IMR-90 (cell line): ENCODE results near the gene ABI3BP. TPM values are rescaled to one million over a fixed set of nuclear protein-coding genes. Genes with fewer than 3 reads are reported as not detected.

Experiments used
- ATAC-seq: fragments of 200-7000 bp; cut with Tn5 transposase; 2 replicates; pipeline ENCODE4 v1.9.1; 2020; ENCODE audit warnings: low read depth, mild to moderate bottlenecking, moderate library complexity
- BruUV-seq: library from RNA; stranded (reverse); fragments of 400-500 nt; replicated peaks from 2 replicates; lab custom pipeline; 2021; lab: Mats Ljungman, UMichigan
- CTCF ChIA-PET: fragments of 300-600 bp; formaldehyde crosslinking; extraction: SDS; loops from one replicate; lab custom pipeline; 2021; ENCODE audit warnings: antibody characterized with exemption; lab: Yijun Ruan, JAX
- POLR2A ChIA-PET: fragments of 300-600 bp; sonication (Branson Sonifier 250); formaldehyde crosslinking; loops from one replicate; lab custom pipeline; 2022; ENCODE audit warnings: antibody characterized with exemption; ENCODE audit not compliant: unreplicated experiment; lab: Charles Lee
- DNase-seq: peaks from one replicate; pipeline ENCODE4 v3.0.0; 2013
- H2AFZ ChIP-seq: replicated peaks from 2 replicates; pipeline ENCODE3; 2013; ENCODE audit warnings: low read length, mild to moderate bottlenecking; ENCODE audit not compliant: poor library complexity
- H2AK5ac ChIP-seq: 2 replicates; pipeline ENCODE4 v1.6.1; 2013; ENCODE audit warnings: low read depth, low read length, inconsistent platforms
- H2AK9ac ChIP-seq: replicated peaks from 2 replicates; pipeline ENCODE3; 2013; ENCODE audit warnings: mild to moderate bottlenecking, low read depth, low read length, moderate library complexity; ENCODE audit not compliant: poor library complexity
- H2BK120ac ChIP-seq: 2 replicates; pipeline ENCODE4 v1.6.1; 2013; ENCODE audit warnings: low read depth, low read length, inconsistent platforms
- H2BK15ac ChIP-seq: 3 replicates; pipeline ENCODE4 v1.6.1; 2013; ENCODE audit warnings: low read depth, low read length, inconsistent platforms
- H2BK20ac ChIP-seq: 2 replicates; pipeline ENCODE4 v1.6.1; 2013; ENCODE audit warnings: low read depth, mild to moderate bottlenecking, inconsistent platforms, low read length, moderate library complexity
- H2BK5ac ChIP-seq: 2 replicates; pipeline ENCODE4 v1.6.1; 2013; ENCODE audit warnings: mild to moderate bottlenecking, low read depth, low read length, inconsistent platforms; ENCODE audit not compliant: poor library complexity, severe bottlenecking
- H3K14ac ChIP-seq: replicated peaks from 2 replicates; pipeline ENCODE4 v1.6.1; 2013; ENCODE audit warnings: low read depth, low read length, inconsistent platforms
- H3K18ac ChIP-seq: 2 replicates; pipeline ENCODE4 v1.6.1; 2013; ENCODE audit warnings: low read depth, low read length, control low read depth
- H3K23ac ChIP-seq: 2 replicates; pipeline ENCODE4 v1.6.1; 2013; ENCODE audit warnings: low read depth, low read length, inconsistent platforms
- H3K27ac ChIP-seq: 2 replicates; pipeline ENCODE4 v1.5.1; 2013; ENCODE audit warnings: mild to moderate bottlenecking, control low read depth, low read length; ENCODE audit not compliant: insufficient read depth
- H3K27me3 ChIP-seq: 2 replicates; pipeline ENCODE4 v1.6.1; 2013; ENCODE audit warnings: low read length; ENCODE audit not compliant: control insufficient read depth, insufficient read depth
- H3K36me3 ChIP-seq: 2 replicates; pipeline ENCODE4 v1.6.1; 2013; ENCODE audit warnings: low read length, mixed read lengths; ENCODE audit not compliant: control insufficient read depth, insufficient read depth
- H3K4ac ChIP-seq: 2 replicates; pipeline ENCODE4 v1.6.1; 2013; ENCODE audit warnings: low read depth, low read length, inconsistent platforms
- H3K4me1 ChIP-seq: 2 replicates; pipeline ENCODE4 v1.6.1; 2013; ENCODE audit warnings: low read length, mixed read lengths; ENCODE audit not compliant: control insufficient read depth, insufficient read depth
- H3K4me2 ChIP-seq: 2 replicates; pipeline ENCODE4 v1.6.1; 2013; ENCODE audit warnings: low read depth, mild to moderate bottlenecking, control low read depth, low read length, moderate library complexity
- H3K4me3 ChIP-seq: 2 replicates; pipeline ENCODE4 v1.5.1; 2013; ENCODE audit warnings: low read depth, mild to moderate bottlenecking, control low read depth, low read length, moderate library complexity; ENCODE audit not compliant: insufficient read depth
- H3K56ac ChIP-seq: 2 replicates; pipeline ENCODE4 v1.6.1; 2013; ENCODE audit warnings: low read length, inconsistent platforms; ENCODE audit not compliant: insufficient read depth; ENCODE audit errors: extremely low read depth
- H3K79me1 ChIP-seq, 2 experiments: 2 replicates each; pipeline ENCODE4 v1.6.1; 2013; ENCODE audit warnings: low read length in 2 of 2, inconsistent platforms in 1 of 2, low read depth in 1 of 2
- H3K9ac ChIP-seq: 2 replicates; pipeline ENCODE4 v1.6.1; 2013; ENCODE audit warnings: low read depth, low read length, control low read depth
- H3K9me1 ChIP-seq: 2 replicates; pipeline ENCODE4 v1.6.1; 2013; ENCODE audit warnings: low read length, inconsistent platforms; ENCODE audit not compliant: insufficient read depth
- H3K9me3 ChIP-seq: 2 replicates; pipeline ENCODE4 v1.6.1; 2013; ENCODE audit warnings: low read length; ENCODE audit not compliant: control insufficient read depth, insufficient read depth
- H4K20me1 ChIP-seq: 2 replicates; pipeline ENCODE4 v1.6.1; 2013; ENCODE audit warnings: low read length, inconsistent platforms; ENCODE audit not compliant: insufficient read depth
- H4K5ac ChIP-seq: 2 replicates; pipeline ENCODE4 v1.6.1; 2013; ENCODE audit warnings: mild to moderate bottlenecking, low read depth, low read length, control low read depth
- H4K8ac ChIP-seq, 2 experiments: 2 replicates each; pipeline ENCODE4 v1.6.1; 2013; ENCODE audit warnings: low read depth in 2 of 2, low read length in 2 of 2, control low read depth in 1 of 2, inconsistent platforms in 1 of 2
- H4K91ac ChIP-seq: 2 replicates; pipeline ENCODE4 v1.6.1; 2013; ENCODE audit warnings: low read depth, low read length, inconsistent platforms; ENCODE audit not compliant: insufficient read depth
- BHLHE40 ChIP-seq: fragments of 150-350 bp; IDR thresholded peaks from 2 replicates; pipeline ENCODE4 v1.6.1; 2016; ENCODE audit warnings: mild to moderate bottlenecking, low read depth, low read length
- CEBPB ChIP-seq: IDR thresholded peaks from 2 replicates; pipeline ENCODE4 v1.6.1; 2012; ENCODE audit warnings: low read depth, low read length, improper control_type of control experiment
- MAFK ChIP-seq: IDR thresholded peaks from 2 replicates; pipeline ENCODE4 v1.6.1; 2012; ENCODE audit warnings: low read depth, low read length, improper control_type of control experiment
- MAZ ChIP-seq: IDR thresholded peaks from 2 replicates; pipeline ENCODE4 v1.6.1; 2012; ENCODE audit warnings: low read depth, mild to moderate bottlenecking, low read length, improper control_type of control experiment, moderate library complexity, borderline replicate concordance
- MXI1 ChIP-seq: IDR thresholded peaks from 2 replicates; pipeline ENCODE4 v1.6.1; 2012; ENCODE audit warnings: low read depth, mild to moderate bottlenecking, low read length, moderate library complexity, borderline replicate concordance
- RAD21 ChIP-seq: IDR thresholded peaks from 2 replicates; pipeline ENCODE4 v1.6.1; 2012; ENCODE audit warnings: low read length, improper control_type of control experiment
- WGBS, 2 experiments: methylation state at CpG; one replicate each; pipeline versions ENCODE4 v1.1.5 to v1.1.7; 2013; ENCODE audit warnings: missing lambda C conversion rate in 2 of 2; ENCODE audit not compliant: insufficient read length in 1 of 2; ENCODE audit errors: extremely low coverage in 2 of 2; 5-methylcytosine and 5-hydroxymethylcytosine counted together
- dilution Hi-C: fragments of 300-500 bp; cut with HindIII; formaldehyde crosslinking; loops from one replicate; pipeline ENCODE4 v1.14.3; 2018; ENCODE audit warnings: low sequenced_read_pairs; ENCODE audit not compliant: unreplicated experiment
- in situ Hi-C: fragments of 300-500 bp; cut with MboI; formaldehyde crosslinking; loops from 3 replicates; pipeline ENCODE4 v1.14.3; 2019; ENCODE audit warnings: low sequenced_read_pairs, inconsistent platforms, mixed read lengths
- intact Hi-C: fragments of 100-400 bp; cut with micrococcal nuclease; formaldehyde crosslinking; loops from 2 replicates; pipeline ENCODE4 v1.10.0; 2022
- polyA plus RNA-seq, 3 experiments: library from polyadenylated mRNA; depleted of rRNA; stranded (reverse); fragments of >200 nt; gene quantifications; 2 replicates each; pipeline ENCODE4 v1.2.3, GENCODE V29; 2012; ENCODE audit warnings: low replicate concordance in 1 of 3
- total RNA-seq: library from RNA; depleted of rRNA; stranded (reverse); fragments of >200 nt; gene quantifications from 2 replicates; pipeline ENCODE4 v1.2.3, GENCODE V29; 2012
- TF ChIP-seq, protein P1 (sequence below): conservative IDR thresholded peaks from 2 replicates; pipeline ENCODE4 v1.5.1; 2012; ENCODE audit warnings: mild to moderate bottlenecking, low read depth, low read length, improper control_type of control experiment
- TF ChIP-seq, protein P2 (sequence below): fragments of 150-350 bp; IDR thresholded peaks from 2 replicates; pipeline ENCODE4 v1.6.1; 2016; ENCODE audit warnings: low read depth, mild to moderate bottlenecking, low read length, moderate library complexity, borderline replicate concordance
- TF ChIP-seq, protein P3 (sequence below): fragments of 150-350 bp; IDR thresholded peaks from 2 replicates; pipeline ENCODE4 v1.6.1; 2017; ENCODE audit warnings: mild to moderate bottlenecking, antibody characterized with exemption, low read length, low read depth

The ABI3BP gene
- total and polyA plus RNA-seq, 2 of the 4 experiments (the other 2 are of a cell fraction): 3.0 to 26.7 TPM

DNA sequence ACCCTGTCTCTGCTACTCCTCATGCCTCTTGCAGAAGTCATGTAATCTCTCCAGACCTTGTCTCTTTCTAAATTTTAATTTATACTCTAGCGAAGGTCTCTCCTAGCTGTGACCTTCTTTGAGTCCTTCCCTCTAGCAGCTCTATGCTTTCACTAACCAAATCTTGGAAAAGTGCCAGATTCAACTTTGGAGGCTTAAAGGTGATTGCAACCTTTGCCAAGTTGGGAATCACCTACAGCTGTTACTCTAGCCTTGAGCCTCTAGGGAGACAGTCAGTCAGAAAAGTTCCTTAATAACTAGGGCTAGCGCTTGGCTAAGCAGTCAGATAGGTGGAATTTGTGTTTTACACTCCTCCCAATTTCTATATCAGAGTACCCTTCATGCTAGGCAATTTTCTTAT is 46.1 kb upstream of the ABI3BP start:
- DNase-seq (no peak), ATAC-seq (no peak)
- no peaks in the 10 kb centered on the region for H3K9me3 ChIP-seq
- H3K27ac ChIP-seq: no peak overlapping the region
- intact Hi-C loops (no loop called here), dilution Hi-C loops (no loop called here), in situ Hi-C loops (no loop called here)
- no peak overlapping the region for H3K4me3 ChIP-seq
- peak overlapping the region; percentile 42 for H2BK5ac ChIP-seq
- H3K9ac ChIP-seq: no peak overlapping the region
- POLR2A ChIA-PET: no interaction called here
- H3K23ac ChIP-seq: no peak overlapping the region
- peak overlapping the region; percentile 36; the same call in 1 of the 2 replicates for H4K91ac ChIP-seq
- no peak overlapping the region for H3K4ac ChIP-seq
- no peaks in the 10 kb centered on the region for H3K79me1 ChIP-seq
- no peak overlapping the region for H3K4me2 ChIP-seq
- H3K14ac ChIP-seq: no peak overlapping the region
- no peak overlapping the region for H2AFZ ChIP-seq
- no peak overlapping the region for H4K5ac ChIP-seq
- no peak for TF ChIP-seq MAFK
- TF ChIP-seq MXI1: no peak
- TF ChIP-seq, protein P1, sequence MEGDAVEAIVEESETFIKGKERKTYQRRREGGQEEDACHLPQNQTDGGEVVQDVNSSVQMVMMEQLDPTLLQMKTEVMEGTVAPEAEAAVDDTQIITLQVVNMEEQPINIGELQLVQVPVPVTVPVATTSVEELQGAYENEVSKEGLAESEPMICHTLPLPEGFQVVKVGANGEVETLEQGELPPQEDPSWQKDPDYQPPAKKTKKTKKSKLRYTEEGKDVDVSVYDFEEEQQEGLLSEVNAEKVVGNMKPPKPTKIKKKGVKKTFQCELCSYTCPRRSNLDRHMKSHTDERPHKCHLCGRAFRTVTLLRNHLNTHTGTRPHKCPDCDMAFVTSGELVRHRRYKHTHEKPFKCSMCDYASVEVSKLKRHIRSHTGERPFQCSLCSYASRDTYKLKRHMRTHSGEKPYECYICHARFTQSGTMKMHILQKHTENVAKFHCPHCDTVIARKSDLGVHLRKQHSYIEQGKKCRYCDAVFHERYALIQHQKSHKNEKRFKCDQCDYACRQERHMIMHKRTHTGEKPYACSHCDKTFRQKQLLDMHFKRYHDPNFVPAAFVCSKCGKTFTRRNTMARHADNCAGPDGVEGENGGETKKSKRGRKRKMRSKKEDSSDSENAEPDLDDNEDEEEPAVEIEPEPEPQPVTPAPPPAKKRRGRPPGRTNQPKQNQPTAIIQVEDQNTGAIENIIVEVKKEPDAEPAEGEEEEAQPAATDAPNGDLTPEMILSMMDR: no peak
- TF ChIP-seq RAD21: no peak
- TF ChIP-seq MAZ: no peak
- no peak for TF ChIP-seq CEBPB
- TF ChIP-seq, protein P2, sequence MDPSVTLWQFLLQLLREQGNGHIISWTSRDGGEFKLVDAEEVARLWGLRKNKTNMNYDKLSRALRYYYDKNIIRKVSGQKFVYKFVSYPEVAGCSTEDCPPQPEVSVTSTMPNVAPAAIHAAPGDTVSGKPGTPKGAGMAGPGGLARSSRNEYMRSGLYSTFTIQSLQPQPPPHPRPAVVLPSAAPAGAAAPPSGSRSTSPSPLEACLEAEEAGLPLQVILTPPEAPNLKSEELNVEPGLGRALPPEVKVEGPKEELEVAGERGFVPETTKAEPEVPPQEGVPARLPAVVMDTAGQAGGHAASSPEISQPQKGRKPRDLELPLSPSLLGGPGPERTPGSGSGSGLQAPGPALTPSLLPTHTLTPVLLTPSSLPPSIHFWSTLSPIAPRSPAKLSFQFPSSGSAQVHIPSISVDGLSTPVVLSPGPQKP: no peak
- no peak for TF ChIP-seq BHLHE40
- TF ChIP-seq, protein P3, sequence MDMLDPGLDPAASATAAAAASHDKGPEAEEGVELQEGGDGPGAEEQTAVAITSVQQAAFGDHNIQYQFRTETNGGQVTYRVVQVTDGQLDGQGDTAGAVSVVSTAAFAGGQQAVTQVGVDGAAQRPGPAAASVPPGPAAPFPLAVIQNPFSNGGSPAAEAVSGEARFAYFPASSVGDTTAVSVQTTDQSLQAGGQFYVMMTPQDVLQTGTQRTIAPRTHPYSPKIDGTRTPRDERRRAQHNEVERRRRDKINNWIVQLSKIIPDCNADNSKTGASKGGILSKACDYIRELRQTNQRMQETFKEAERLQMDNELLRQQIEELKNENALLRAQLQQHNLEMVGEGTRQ: no peak
- no peaks in the 10 kb centered on the region for H3K27me3 ChIP-seq
- 0 out of 4 replicates have a peak overlapping the region, but pooled peaks have one; percentile 11 to 13 for H4K8ac ChIP-seq
- no peaks in the 10 kb centered on the region; the same call in 1 of the 2 replicates for H3K9me1 ChIP-seq
- H2AK5ac ChIP-seq: peak overlapping the region; percentile 11; the same call in 1 of the 2 replicates
- H3K56ac ChIP-seq: no peak overlapping the region
- H2BK120ac ChIP-seq: peak overlapping the region; percentile 87
- no TSS peak for BruUV-seq
- H4K20me1 ChIP-seq: no peaks in the 10 kb centered on the region
- no CpG with 5 or more reads among the region's 2 CpGs for WGBS, 2 experiments
- peak overlapping the region; percentile 88 for H2BK20ac ChIP-seq
- H3K36me3 ChIP-seq: no peaks in the 10 kb centered on the region
- no peak overlapping the region for H2AK9ac ChIP-seq
- peak overlapping the region; percentile 90; the same call in 1 of the 2 replicates for H3K18ac ChIP-seq
- H2BK15ac ChIP-seq: 0 out of 3 replicates have a peak overlapping the region, but pooled peaks have one; percentile 57
- CTCF ChIA-PET: no interaction called here
- H3K4me1 ChIP-seq: peaks cover 11% of the 10 kb centered on the region
